ENCODE measurements around the gene PXK.

PXK gene

DNA sequence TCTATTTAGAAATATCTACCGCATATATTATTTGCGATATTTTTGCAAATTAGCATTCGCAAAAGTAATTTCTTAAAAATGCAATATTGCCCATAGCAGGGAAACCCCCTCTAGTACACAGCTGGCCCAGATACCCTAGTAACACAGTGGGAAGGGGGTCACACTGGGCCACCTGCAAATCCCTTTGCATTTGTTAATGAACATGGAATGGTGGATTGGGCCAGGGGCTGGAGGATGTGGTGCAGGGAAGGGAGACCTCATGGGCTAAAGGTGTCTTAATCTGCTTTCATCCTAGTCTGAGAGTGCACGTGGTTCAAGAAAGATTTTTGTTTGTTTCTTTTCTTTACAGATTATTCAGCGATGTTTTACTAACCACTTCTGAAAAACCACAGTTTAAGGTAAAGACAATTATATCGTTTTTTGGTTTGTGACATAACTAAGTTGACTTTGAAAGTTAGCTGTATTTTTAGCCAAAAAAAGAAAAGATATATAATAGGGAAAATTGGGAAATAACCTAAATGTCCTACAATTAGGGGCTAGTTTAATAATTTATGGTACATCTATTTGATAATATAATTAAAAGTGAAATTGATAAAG is 70.9 kb downstream of the PXK start:
- TF ChIP-seq, protein P1, sequence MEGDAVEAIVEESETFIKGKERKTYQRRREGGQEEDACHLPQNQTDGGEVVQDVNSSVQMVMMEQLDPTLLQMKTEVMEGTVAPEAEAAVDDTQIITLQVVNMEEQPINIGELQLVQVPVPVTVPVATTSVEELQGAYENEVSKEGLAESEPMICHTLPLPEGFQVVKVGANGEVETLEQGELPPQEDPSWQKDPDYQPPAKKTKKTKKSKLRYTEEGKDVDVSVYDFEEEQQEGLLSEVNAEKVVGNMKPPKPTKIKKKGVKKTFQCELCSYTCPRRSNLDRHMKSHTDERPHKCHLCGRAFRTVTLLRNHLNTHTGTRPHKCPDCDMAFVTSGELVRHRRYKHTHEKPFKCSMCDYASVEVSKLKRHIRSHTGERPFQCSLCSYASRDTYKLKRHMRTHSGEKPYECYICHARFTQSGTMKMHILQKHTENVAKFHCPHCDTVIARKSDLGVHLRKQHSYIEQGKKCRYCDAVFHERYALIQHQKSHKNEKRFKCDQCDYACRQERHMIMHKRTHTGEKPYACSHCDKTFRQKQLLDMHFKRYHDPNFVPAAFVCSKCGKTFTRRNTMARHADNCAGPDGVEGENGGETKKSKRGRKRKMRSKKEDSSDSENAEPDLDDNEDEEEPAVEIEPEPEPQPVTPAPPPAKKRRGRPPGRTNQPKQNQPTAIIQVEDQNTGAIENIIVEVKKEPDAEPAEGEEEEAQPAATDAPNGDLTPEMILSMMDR (IDR thresholded peaks at IDR 0.05; ENCODE audit: control insufficient read depth, extremely low read depth, insufficient read depth) = no peak
- no peak for DNase-seq (ENCODE audit: low read depth)
- no peak overlapping the region for H3K4me3 ChIP-seq (ENCODE audit: low read depth, low read length)

DNA sequence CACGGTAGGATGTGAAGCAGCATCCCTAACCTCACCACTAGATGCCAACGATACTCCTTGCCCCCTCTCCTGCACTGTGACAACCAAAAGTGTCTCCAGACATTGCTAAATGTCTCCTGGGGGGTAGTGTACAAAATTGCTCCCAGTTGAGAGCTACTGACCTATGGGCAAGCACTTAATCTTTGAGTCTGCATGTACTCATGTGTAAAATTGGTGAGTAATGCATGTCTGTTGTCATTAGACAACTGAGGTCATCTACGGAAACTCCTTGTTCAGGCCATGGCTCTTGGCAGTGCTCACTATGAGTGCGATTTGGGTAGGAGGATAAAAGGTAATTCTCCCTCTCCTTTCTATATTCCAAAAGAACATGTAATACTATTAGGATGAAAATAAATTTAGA is 71.7 kb downstream of the PXK start:
- DNase-seq (ENCODE audit: low read depth) = no peak
- TF ChIP-seq, protein P1 (IDR thresholded peaks at IDR 0.05; ENCODE audit: control insufficient read depth, extremely low read depth, insufficient read depth) = no peak
- H3K4me3 ChIP-seq (ENCODE audit: low read depth, low read length) = no peak overlapping the region

DNA sequence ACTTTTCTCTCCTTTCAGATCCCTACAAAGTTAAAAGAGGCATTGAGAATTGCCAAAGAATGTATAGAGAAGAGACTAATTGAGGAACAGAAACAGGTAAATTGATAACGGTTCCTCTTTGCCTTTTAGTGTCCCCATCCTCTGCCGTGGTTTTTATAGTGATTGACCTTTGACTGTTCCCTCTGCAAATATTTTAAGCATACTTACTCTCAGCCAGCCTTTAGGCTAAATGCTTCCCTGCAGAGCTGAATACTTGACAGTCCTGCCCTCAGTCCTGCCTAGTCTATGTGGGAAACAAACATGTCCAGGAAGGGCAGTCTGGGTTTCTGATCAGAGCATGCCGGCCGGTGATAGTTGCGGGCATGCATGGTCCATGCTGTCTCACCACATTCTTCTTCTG is 76.2 kb downstream of the PXK start:
- H3K4me3 ChIP-seq (ENCODE audit: low read depth, low read length) = no peak overlapping the region
- no peak for DNase-seq (ENCODE audit: low read depth)
- TF ChIP-seq, protein P1 (IDR thresholded peaks at IDR 0.05; ENCODE audit: control insufficient read depth, extremely low read depth, insufficient read depth) = no peak

DNA sequence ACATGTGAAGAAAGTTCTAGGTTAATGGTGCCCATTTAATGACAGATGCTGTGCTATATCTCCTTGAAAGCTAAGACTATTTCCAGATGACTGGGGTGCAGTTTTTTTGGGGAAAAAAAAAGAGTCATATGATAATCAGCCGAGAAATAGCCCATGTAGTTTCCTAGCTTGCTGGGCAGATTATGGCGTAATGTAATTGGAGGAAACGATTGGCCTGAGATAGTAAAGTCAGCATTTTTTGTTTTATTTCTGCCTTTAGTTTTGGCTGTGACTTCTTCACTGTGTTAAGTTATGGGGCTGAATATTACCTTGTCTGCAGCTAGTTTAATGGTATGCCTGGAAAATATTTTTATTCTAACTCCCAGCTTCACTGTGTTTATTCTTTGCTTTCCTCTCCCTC is 77.0 kb downstream of the PXK start:
- DNase-seq (ENCODE audit: low read depth) = no peak
- H3K4me3 ChIP-seq (ENCODE audit: low read depth, low read length) = no peak overlapping the region
- TF ChIP-seq, protein P1 (IDR thresholded peaks at IDR 0.05; ENCODE audit: control insufficient read depth, extremely low read depth, insufficient read depth) = no peak

DNA sequence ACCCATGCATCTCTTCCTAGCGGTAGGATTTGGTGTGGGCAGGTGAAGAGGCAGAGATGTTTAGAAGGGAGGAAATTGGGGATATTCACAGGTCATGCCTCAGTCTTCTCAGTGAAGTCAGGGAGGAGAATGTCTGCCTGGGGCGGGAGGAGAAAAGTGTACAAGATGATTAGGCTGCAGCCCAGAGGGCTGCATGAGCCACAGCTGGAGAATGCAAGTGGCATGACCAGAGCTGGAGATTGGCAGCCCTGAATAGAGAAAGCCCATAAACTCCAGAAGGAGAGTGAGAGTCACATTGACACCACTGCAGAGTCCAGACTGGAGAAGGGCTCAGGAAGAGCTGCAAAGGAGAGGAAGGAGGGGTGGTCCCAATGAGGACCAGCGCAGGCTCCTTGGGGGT is 78.3 kb downstream of the PXK start:
- no peak for DNase-seq (ENCODE audit: low read depth)
- TF ChIP-seq, protein P1 (IDR thresholded peaks at IDR 0.05; ENCODE audit: control insufficient read depth, extremely low read depth, insufficient read depth) = no peak

DNA sequence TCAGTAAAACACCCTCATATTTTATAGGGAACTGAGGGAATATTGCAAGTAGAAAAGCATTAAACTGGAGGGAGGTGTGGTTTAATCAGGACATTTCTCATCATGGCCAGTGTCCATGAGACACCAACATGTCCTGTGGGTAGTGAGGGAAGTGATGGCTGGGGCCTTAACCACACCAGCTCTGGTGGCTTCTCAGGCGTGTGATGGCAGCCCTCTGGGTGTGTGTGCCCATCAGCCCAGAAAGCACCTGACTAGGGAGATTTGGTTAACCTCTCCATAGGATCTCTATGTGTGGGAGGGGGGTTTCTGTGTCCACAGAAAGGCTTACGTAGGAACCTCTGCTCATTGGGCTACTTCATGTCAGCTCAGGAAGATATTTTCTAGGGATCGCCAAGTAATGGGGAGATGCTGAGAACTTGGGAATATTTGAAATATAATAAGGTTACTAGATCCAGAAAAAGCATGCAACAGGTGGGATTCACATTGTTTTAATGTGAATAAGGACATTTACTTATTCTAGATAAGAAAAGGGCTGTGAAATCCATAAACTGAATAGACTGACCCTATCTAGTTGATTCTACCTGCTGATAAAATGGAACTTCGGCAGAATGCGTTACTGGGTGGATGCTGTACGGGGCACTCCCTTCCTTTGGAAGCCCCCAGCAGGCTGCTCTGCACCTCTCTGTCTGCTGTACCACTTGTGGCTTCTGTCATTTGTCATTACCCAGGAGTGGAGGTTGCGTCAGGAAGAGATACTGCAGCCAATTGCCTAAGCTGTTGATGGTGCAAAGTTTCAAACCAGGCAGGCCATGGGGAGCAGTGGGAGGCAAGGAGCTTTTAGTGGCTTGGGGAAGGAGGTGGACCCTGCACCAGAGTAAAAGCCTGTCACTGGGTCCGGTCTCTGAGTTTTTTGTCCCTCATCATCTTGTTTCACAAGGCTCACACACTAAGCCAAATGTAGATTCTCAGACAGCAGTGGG is 79.4 kb downstream of the PXK start:
- DNase-seq (ENCODE audit: low read depth) = no peak
- H3K4me3 ChIP-seq (ENCODE audit: low read depth, low read length) = no peak overlapping the region

More for the DNA sequence above, 78.3 kb downstream of the PXK start:
- H3K4me3 ChIP-seq (ENCODE audit: low read depth, low read length) = no peak overlapping the region

More for the DNA sequence above, 79.4 kb downstream of the PXK start:
- TF ChIP-seq, protein P1 (IDR thresholded peaks at IDR 0.05; ENCODE audit: control insufficient read depth, extremely low read depth, insufficient read depth) = no peak

Data from LNCaP clone FGC (cell line).